Osteoblast (primary cell): ENCODE results near the gene TUBB1. TPM values are rescaled to one million over a fixed set of nuclear protein-coding genes. Genes with fewer than 3 reads are reported as not detected.

ENCODE experiments used
- DNase-seq: peaks from one replicate; pipeline ENCODE4 v3.0.0; 2011; ENCODE audit warnings: low spot score, mixed read lengths; ENCODE audit not compliant: insufficient read length; ENCODE audit errors: missing footprints
- H2AFZ ChIP-seq: 2 replicates; pipeline ENCODE4 v1.6.0; 2011; ENCODE audit warnings: mild to moderate bottlenecking, low read length
- H3K27ac ChIP-seq: 2 replicates; pipeline ENCODE4 v1.5.1; 2011; ENCODE audit warnings: mild to moderate bottlenecking, low read depth, low read length, moderate library complexity
- H3K27me3 ChIP-seq: 2 replicates; pipeline ENCODE4 v1.6.0; 2012; ENCODE audit warnings: mild to moderate bottlenecking, control low read depth, inconsistent platforms, low read length, moderate library complexity; ENCODE audit not compliant: insufficient read depth
- H3K36me3 ChIP-seq: 2 replicates; pipeline ENCODE4 v1.5.1; 2011; ENCODE audit warnings: mild to moderate bottlenecking, low read length, control low read depth, moderate library complexity; ENCODE audit not compliant: insufficient read depth
- H3K4me1 ChIP-seq: 2 replicates; pipeline ENCODE4 v1.5.1; 2011; ENCODE audit warnings: mild to moderate bottlenecking, low read length, control low read depth, moderate library complexity; ENCODE audit not compliant: insufficient read depth
- H3K4me2 ChIP-seq: 2 replicates; pipeline ENCODE4 v1.6.0; 2011; ENCODE audit warnings: mild to moderate bottlenecking, low read length; ENCODE audit not compliant: insufficient read depth
- H3K4me3 ChIP-seq: fragments of 200-600 bp; sonication (generic); 3 replicates; pipeline ENCODE4 v1.5.1; 2012; ENCODE audit warnings: mild to moderate bottlenecking, low read length, inconsistent platforms; ENCODE audit not compliant: insufficient read depth
- H3K79me2 ChIP-seq: 2 replicates; pipeline ENCODE4 v1.6.0; 2012; ENCODE audit warnings: mild to moderate bottlenecking, low read length, control low read depth, inconsistent platforms; ENCODE audit not compliant: insufficient read depth
- H3K9me3 ChIP-seq: 2 replicates; pipeline ENCODE4 v1.5.1; 2011; ENCODE audit warnings: low read depth, low read length, control low read depth
- H4K20me1 ChIP-seq: 2 replicates; pipeline ENCODE4 v1.6.0; 2012; ENCODE audit warnings: mild to moderate bottlenecking, low read length, control low read depth; ENCODE audit not compliant: insufficient read depth
- CTCF ChIP-seq: IDR thresholded peaks from 2 replicates; pipeline ENCODE4 v1.5.1; 2011; ENCODE audit warnings: mild to moderate bottlenecking, low read depth, low read length, moderate library complexity; ENCODE audit errors: extremely low read depth
- total RNA-seq: library from RNA; depleted of rRNA; stranded (reverse); fragments of >200 nt; gene quantifications from 2 replicates; pipeline ENCODE4 v1.2.3, GENCODE V29; 2012

The TUBB1 gene
- total RNA-seq, 1 donor, result not detected

DNA sequence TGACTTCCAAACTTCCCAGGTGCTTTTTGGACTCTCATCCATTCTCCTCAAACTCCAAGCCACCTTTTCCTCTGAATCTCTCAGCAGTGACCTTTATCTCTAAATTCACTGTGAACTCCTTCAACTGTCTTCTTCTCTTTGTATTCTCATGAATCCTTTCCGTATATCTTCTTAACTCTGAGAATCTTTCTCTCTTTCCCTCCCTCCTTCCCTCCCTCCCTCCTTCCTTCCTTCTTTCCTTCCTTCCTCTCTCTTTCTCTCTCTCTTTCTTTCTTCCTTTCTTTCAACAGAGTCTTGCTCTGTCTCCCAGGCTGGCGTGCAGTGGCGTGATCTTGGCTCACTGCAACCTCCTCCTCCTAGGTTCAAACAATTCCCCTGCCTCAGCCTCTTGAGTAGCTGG is 27.6 kb downstream of the TUBB1 start:
- Histone ChIP-seq H3K4me1 (peaks cover 26% of the 10 kb centered on the region), H3K36me3 (no peaks in the 10 kb centered on the region), H3K4me2 (no peak overlapping the region), H3K4me3 (no peak overlapping the region), H3K27me3 (peaks cover 7% of the 10 kb centered on the region), H4K20me1 (no peaks in the 10 kb centered on the region), H3K9me3 (no peaks in the 10 kb centered on the region), H3K27ac (no peak overlapping the region), H2AFZ (no peak overlapping the region), H3K79me2 (peaks cover 8% of the 10 kb centered on the region)
- TF ChIP-seq CTCF, result no peak
- no peak for DNase-seq

DNA sequence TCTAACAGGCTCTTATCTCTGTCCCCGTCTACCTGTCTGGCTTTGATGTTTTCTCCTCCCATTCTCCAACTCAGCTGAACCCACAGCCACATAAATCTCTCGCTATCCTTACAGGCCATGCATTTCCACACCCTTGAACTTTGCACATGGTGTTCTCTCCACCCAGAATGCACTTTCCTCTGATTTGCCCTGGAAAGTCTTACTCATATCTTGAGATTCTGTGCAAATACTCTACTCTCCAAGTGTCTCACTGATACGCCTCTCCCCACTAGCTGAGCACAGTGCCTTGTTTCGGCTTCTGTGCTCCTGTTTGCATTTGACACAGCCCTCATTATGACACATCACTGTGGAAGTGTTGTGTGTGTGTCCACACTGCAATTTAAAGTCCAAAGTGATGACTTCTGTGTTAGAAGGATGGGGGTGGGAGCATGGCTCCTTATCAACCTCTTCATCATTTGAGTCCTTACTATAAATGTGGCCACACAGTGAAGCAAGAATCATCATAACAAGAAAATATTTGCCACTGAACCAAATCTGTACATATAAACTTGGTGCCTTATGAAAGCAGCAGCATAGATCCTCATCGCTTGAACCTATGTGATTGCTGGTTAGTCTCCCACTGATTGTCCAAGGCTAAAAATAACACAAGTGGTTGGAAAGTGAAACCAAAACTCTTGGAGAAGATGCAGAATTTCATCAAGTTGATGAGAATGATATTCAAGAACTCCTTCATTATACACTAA is 28.9 kb downstream of the TUBB1 start:
- Histone ChIP-seq H2AFZ (peak overlapping the region; percentile 70), H3K79me2 (no peaks in the 10 kb centered on the region), H3K4me3 (peak overlapping the region; percentile 57), H4K20me1 (no peaks in the 10 kb centered on the region), H3K27me3 (peaks cover 15% of the 10 kb centered on the region), H3K9me3 (no peaks in the 10 kb centered on the region), H3K4me1 (peaks cover 21% of the 10 kb centered on the region), H3K36me3 (no peaks in the 10 kb centered on the region), H3K4me2 (peak overlapping the region; percentile 82), H3K27ac (peak overlapping the region; percentile 4)
- TF ChIP-seq CTCF, result no peak
- DNase-seq, result peak; percentile 87

GRCh38 chr20:59048681-59049030 is 29.4 kb downstream of the TUBB1 start:
- Histone ChIP-seq H3K4me3 (peak overlapping the region; percentile 57), H3K27me3 (peaks cover 20% of the 10 kb centered on the region), H4K20me1 (no peaks in the 10 kb centered on the region), H3K4me2 (peak overlapping the region; percentile 82), H2AFZ (peak overlapping the region; percentile 70), H3K27ac (peak overlapping the region; percentile 4), H3K9me3 (no peaks in the 10 kb centered on the region), H3K79me2 (no peaks in the 10 kb centered on the region), H3K4me1 (peaks cover 16% of the 10 kb centered on the region), H3K36me3 (no peaks in the 10 kb centered on the region)
- TF ChIP-seq CTCF, result no peak
- DNase-seq, result no peak

- H3K27me3 ChIP-seq, result peaks cover 25% of the 10 kb centered on the region
- H3K4me3 ChIP-seq, result no peak overlapping the region
- no peak for TF ChIP-seq CTCF
- H3K9me3 ChIP-seq, result no peaks in the 10 kb centered on the region
- H3K4me1 ChIP-seq, result peaks cover 15% of the 10 kb centered on the region
- H3K27ac ChIP-seq, result no peak overlapping the region
- H3K36me3 ChIP-seq, result no peaks in the 10 kb centered on the region
- H2AFZ ChIP-seq, result no peak overlapping the region
- H3K4me2 ChIP-seq, result no peak overlapping the region
- no peak for DNase-seq
- no peaks in the 10 kb centered on the region for H3K79me2 ChIP-seq
- no peaks in the 10 kb centered on the region for H4K20me1 ChIP-seq
Observed at GRCh38 chr20:59050437-59050836, 31.2 kb downstream of the TUBB1 start.
